HG03039 (cell line): ENCODE data around the gene BMP7.

ENCODE experiments used
- ATAC-seq: cut with Tn5 transposase; IDR thresholded peaks from one replicate; pipeline ENCODE4 v1.9.1; 2021; ENCODE audit warnings: mild to moderate bottlenecking, moderate library complexity; ENCODE audit not compliant: unreplicated experiment

Gene BMP7

GRCh38 chr20:57266291-57267157 is at the start of gene BMP7:
TSS of gene BMP7 (minus strand) at chr20:57266641. CDS start at chr20:57266122, 519 bp downstream.
- no peak for ATAC-seq

DNA sequence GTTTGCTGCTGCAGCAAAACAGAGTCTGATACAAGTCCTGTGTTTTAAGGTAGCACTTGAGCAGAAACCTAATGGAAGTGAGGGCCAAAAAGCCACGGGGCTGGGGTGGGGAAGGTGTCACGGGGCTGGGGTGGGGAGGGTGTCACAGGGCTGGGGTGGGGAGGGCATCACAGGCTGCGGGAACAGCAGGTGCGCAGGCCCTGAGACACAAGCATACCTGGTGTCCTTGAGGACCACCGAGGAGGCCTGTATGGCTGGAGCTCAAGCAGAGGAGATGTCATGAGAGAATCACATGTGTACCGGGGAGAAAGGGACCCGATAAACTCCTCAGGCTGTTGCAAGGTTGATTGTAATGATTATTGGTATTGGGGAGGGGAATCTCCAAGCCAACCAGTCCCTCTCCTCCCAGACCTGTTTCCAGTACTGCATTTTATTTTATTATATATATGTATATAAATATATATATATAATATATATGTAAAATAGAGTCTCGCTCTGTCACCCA is 49.6 kb upstream of the BMP7 start:
- ATAC-seq, result no peak

DNA sequence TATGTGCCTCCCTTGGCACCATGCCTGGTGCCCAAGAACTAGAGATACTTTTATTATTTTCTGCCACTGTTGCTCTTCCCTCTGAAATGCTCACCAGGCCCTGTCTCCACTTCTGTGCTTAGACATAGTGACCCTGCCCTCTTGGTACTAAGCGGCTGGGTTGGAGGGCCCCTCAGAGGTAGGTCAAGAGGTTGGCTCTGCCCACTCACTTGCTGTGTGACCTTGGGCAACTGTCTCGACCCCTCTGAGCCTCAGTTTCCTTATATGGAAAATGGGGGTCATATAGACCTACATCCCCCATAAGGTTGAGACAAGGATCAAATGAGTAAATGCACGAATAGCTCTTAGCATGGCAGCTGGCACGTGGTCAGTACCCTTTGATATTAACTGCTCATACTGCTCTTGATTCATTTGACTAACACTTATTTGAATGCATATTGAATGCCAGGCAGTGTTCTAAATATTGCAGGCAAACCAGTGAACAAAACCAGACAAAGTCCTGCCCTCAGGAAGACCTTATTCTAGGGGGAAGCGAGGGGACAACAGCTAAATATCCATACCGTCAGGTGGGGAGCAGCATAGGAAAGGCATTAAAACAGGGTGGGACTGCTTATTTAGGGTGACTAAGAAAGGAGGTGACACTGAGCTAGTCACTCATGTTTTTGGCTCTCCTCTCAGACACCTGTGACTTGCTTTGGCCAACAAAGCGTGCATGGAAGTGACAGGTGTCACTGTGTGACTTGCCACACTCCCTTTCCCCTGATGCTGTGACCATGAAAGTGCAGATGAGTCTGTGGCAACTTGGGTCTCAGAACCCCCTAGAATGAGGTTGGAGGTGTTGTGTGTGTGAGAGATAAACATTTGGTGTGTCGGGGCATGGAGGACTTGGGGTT is 48.9 kb upstream of the BMP7 start:
- ATAC-seq, result no peak

- ATAC-seq, result no peak
These were observed 47.5 kb upstream of the BMP7 start for GRCh38 chr20:57313951-57314350.

DNA sequence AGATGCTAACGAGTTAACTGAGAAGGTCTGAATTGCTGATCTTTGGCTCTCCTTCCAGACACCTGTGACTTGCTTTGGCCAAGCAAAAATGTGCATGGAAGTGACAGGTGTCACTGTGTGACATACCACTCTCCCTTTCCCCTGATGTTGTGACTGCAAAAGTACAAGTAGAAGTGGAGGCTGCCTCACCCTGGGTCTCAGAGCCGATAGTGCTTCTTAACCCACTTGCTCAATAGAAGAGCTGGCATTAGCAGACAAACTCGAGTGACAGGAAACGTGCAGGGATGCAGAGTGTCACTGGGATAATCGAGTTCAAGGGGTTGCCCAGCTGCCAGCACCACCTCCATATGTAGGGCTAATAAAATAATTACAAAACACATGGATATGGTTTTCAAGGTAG is 46.8 kb upstream of the BMP7 start:
- ATAC-seq, result no peak

- ATAC-seq, result no peak
These were observed 45.7 kb upstream of the BMP7 start for GRCh38 chr20:57312138-57312537.

GRCh38 chr20:57310821-57311514 is 44.5 kb upstream of the BMP7 start:
- no peak for ATAC-seq

DNA sequence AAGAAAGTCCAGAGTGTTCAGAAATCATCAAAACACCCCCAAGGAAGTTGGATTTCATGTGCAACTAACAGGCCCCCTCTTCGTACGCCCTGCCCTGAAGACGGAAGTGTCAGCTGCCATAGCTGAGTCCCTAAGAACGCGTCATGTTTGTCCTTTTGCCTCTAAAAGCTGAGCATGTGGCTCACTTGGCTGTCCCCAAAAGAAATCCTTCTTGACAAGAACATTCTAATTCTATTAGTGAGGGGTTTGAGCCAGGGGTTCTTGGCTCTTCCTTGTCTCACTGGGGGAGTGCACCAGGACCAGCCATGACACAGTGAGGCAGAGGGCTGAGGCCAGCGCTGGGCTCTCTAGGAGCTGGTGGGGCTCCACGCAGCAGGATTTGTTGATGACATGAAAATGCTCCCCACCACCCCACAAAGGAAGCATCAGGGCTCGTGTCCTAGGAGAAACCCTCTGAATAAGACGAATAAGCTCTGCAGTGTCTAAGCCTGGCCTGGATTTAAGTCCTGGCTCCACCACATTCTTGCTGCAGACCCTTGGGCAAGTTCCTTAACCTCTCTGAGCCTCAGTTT is 43.2 kb upstream of the BMP7 start:
- no peak for ATAC-seq

DNA sequence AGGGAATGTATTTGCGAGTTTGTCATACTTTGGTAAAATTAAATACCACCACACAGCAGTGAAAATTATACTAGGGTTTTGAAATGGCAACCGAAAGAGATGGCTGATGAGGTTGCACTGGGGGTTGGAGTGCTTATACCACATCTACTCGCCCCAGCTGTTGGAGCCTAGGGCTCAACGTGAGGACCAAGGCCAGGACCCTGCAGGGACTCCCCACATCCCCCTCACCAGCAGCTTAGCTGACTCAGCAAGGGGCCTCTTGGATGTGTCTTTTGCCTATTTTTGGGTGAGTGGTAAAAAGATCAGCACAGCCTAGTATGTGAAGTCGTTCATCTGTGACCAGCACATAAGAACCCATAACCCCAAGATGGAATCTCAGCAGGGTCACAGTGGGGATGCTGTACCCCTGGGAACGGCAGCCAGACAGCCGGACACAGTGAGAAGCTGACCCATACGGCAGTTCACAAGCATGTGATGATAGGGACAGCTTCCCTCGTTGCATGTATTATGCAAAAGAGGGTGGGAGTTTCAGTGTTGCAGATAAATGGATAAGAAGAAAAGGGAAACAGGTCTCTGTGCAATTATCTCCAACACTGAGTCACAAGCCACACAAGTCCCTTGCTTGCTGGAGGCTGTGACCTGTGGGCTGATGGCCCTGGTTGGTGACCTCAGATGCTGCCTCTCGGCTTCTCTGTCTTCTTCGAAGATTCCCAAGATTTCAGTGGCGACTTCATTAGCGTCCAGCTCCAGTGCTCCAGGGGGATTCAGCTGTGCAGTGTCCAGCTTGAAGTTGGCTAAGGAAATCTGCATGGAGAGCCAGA is 42.2 kb upstream of the BMP7 start:
- ATAC-seq, result no peak

DNA sequence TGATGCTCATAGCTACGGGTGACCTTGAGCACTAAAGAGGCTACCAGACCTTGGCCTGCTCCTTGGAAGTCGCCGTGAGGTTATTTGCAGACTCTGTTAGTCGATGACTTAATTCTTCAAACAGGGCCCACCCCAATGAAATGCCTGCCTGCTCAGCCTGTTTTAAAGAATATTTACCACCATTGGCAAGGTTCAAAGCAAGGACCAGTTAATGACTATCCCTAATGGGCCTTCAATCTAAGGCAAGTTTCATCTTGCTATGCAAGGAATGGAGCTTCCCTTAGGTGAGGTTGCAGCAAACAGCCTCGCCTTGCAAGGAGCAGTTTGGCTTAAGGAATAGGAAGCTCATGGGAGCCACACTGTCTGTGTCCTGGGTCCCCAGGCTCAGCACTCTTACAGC is 40.3 kb upstream of the BMP7 start:
- ATAC-seq, result no peak

DNA sequence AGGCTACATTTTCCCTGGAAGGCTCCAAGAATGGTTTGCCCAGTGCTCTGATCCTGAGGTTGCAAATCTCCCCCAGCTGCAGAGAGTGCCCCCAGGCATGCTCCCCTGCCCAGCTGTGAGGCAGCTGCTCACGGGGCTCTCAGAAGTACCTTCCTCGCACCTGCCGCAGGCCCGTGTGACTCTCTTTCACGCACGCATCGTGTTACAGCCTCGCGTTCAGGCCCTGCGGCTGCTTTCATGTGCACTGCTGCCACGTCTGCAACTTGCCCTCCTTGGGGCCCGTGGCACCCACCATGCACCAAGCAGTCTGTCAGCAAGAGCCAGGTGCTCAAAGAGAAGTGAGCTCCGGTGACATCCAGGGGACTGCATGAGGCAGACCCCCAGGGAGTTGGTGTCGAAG is 34.6 kb upstream of the BMP7 start:
- no peak for ATAC-seq

DNA sequence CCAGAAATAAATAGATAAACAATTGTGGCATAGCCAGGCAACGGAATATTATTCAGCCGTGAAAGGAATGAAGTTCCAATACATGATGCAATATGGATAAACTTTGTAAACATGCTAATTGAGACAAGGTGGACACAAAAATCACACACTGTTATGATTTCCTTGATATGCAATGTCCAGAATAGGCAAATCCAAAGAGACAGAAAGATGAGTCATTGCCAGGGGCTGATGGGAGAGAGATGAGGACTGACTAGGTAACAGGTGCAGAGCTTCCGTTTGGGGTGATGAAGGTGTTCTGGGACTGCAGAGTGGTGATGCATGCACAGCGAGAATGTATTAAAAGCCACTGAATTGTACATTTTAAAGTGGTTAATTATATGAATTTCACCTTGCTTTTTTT is 32.0 kb upstream of the BMP7 start:
- ATAC-seq, result no peak

DNA sequence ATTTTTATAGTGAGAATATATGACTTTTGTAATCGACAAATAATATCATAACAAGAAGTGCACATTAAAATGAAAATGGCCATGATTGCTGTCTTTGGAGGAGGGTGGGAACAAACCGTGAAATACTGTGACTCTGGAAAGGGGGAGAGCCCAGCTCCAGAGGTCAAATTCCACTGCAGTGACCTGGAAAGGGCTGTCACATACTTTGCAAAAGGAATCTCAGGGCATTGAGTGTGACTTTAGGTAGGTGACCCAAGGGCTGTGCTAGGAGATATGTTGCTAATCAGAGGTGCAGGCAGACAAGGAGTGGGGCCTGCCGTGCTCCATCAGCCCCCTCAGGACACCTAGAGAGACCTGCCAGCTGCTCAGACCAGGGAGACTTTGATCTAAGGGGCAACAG is 28.1 kb upstream of the BMP7 start:
- ATAC-seq, result no peak

DNA sequence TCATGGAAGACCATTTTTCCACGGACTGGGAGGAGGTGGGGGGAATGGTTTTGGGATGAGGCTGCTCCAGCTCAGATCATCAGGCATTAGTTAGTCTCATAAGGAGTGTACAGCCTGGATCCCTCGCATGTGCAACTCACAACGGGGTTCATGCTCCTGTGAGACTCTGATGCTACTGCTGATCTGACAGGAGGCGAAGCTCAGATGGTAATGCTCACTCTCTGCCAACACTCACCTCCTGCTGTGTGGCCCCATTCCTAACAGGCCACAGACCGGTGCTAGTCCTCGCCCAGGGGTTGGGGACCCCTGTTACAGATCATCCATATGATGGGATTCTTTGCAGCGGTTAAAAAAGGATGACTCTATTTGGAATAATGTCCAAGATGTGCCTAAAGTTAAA is 27.6 kb upstream of the BMP7 start:
- no peak for ATAC-seq

GRCh38 chr20:57292611-57293010 is 26.2 kb upstream of the BMP7 start:
- ATAC-seq, result no peak

DNA sequence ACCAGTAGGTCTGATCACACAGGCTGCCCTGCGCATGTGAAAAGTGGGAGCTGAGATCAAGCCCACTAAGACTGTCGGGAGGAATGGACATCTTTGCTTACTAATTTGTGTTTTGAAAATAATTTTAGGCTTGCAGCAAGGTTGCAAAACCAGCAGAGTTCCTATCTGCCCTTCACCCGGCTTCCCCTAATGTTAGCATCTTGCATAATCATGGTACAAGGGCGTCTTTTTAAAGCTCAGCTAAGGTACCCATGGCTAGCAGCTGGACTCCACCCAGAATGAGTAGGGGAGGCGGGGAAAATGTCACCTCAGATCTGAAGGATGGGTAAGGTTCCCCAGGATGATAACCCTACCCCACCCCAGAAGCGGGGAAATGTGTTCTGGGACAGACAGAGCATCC is 25.3 kb upstream of the BMP7 start:
- ATAC-seq, result no peak

DNA sequence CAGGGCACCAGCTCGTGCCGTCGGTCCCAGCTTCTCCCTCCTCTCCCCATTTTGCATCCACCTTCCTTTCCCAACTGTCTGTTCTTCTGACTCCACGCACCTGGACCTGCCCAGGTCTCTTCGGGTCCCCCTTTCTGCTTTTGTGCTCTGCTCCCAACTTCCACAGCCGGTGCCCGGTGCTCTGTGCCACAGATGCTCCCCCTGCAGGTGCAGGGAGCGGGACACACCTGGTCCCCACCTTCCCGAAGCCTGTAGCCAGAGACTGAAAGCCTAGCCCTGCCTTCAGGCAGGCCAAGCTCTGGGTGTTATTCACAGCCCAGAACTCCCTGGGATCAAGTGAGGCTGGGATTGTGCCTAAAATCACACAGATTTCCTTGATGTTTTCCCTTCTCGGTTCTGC is 24.6 kb upstream of the BMP7 start:
- no peak for ATAC-seq

GRCh38 chr20:57290178-57290484 is 23.7 kb upstream of the BMP7 start:
- no peak for ATAC-seq

GRCh38 chr20:57289391-57290177 is 23.1 kb upstream of the BMP7 start:
- ATAC-seq, result no peak
